K562 (cell line): ENCODE measurements around the gene GADD45B. TPM values are rescaled to one million over a fixed set of nuclear protein-coding genes. Genes with fewer than 3 reads are reported as not detected.
A peak's percentile ranks its signal among the peaks of the same experiment; 100 is the strongest.

Experiments
- ATAC-seq: fragments of 200-7000 bp; cut with Tn5 transposase; 3 replicates; pipeline ENCODE4 v1.9.1; 2020; ENCODE audit warnings: moderate library complexity
- BruUV-seq: library from RNA; stranded (reverse); fragments of 400-500 nt; replicated peaks from 2 replicates; lab custom pipeline; 2021; lab: Mats Ljungman, UMichigan
- CTCF ChIA-PET: fragments of 300-600 bp; formaldehyde crosslinking; extraction: SDS; loops from one replicate; lab custom pipeline; 2021; ENCODE audit warnings: low intra/inter-chr PET ratio; lab: Yijun Ruan, JAX
- POLR2A ChIA-PET: fragments of 300-600, 350-650 bp; sonication (Branson Sonifier 250); formaldehyde crosslinking; extraction: SDS; loops from one replicate; lab custom pipeline; 2021; ENCODE audit warnings: antibody characterized with exemption, inconsistent platforms; lab: Yijun Ruan, JAX
- DNase-seq, 4 experiments: peaks; one replicate each; pipeline versions ENCODE4 v3.0.0 to v3.0.0-alpha.2; 2011 to 2018; ENCODE audit warnings: low spot score in 3 of 4, mixed read lengths in 3 of 4; ENCODE audit errors: extremely low read depth in 1 of 4
- FAIRE-seq: peaks from 2 replicates; lab custom pipeline; 2011; peaks lifted over from hg19 to GRCh38; lab: Jason Lieb, UNC
- H2AFZ ChIP-seq: 2 replicates; pipeline ENCODE4 v1.6.0; 2011; ENCODE audit warnings: low read depth, low read length, control low read depth, inconsistent platforms
- H3K27ac ChIP-seq: fragments of 200-600 bp; 3 replicates; pipeline ENCODE4 v1.8.0; 2011; ENCODE audit warnings: low read depth, mild to moderate bottlenecking, control low read depth, inconsistent platforms, low read length, moderate library complexity, mixed read lengths; ENCODE audit errors: extremely low read depth
- H3K27me3 ChIP-seq, 2 experiments: fragments of 300-600 bp in 1 of 2; 2 replicates in 1 of 2; 3 replicates in 1 of 2; pipeline versions ENCODE4 v1.6.0 to v1.8.0; 2011; ENCODE audit warnings: inconsistent platforms in 2 of 2, low read length in 2 of 2, mild to moderate bottlenecking in 1 of 2, mixed read lengths in 1 of 2, moderate library complexity in 1 of 2; ENCODE audit not compliant: control insufficient read depth in 2 of 2, insufficient read depth in 2 of 2
- H3K36me3 ChIP-seq: fragments of 300-600 bp; 3 replicates; pipeline ENCODE4 v1.8.0; 2011; ENCODE audit warnings: mild to moderate bottlenecking, low read length, inconsistent platforms; ENCODE audit not compliant: control insufficient read depth, insufficient read depth
- H3K4me1 ChIP-seq, 2 experiments: fragments of 200-600 bp in 1 of 2; replicated peaks in 1 of 2; 2 replicates in 1 of 2; 3 replicates in 1 of 2; pipeline versions ENCODE4 v1.5.1 to v1.8.0; 2011; ENCODE audit warnings: inconsistent platforms in 2 of 2, low read length in 2 of 2, mild to moderate bottlenecking in 1 of 2, mixed read lengths in 1 of 2, moderate library complexity in 1 of 2; ENCODE audit not compliant: control insufficient read depth in 2 of 2, insufficient read depth in 2 of 2
- H3K4me2 ChIP-seq: 2 replicates; pipeline ENCODE4 v1.6.1; 2011; ENCODE audit warnings: low read length, control low read depth, inconsistent platforms, mixed read lengths; ENCODE audit not compliant: insufficient read depth
- H3K4me3 ChIP-seq: fragments of 200-600 bp; sonication (generic), shearing (Covaris generic); 2 replicates; pipeline ENCODE4 v1.5.1; 2016; ENCODE audit warnings: control low read depth, inconsistent platforms
- H3K79me2 ChIP-seq: fragments of 200-600 bp; 3 replicates; pipeline ENCODE4 v1.8.0; 2011; ENCODE audit warnings: low read length, inconsistent platforms; ENCODE audit not compliant: control insufficient read depth, insufficient read depth
- H3K9ac ChIP-seq, 2 experiments: 2 replicates each; pipeline versions ENCODE4 v1.6.0 to v1.6.1; 2011; ENCODE audit warnings: low read depth in 2 of 2, low read length in 2 of 2, control low read depth in 1 of 2, inconsistent platforms in 1 of 2, mild to moderate bottlenecking in 1 of 2, mixed read lengths in 1 of 2; ENCODE audit not compliant: insufficient read depth in 1 of 2
- H3K9me1 ChIP-seq: one replicate; pipeline ENCODE4 v1.6.0; 2011; ENCODE audit warnings: inconsistent platforms, mild to moderate bottlenecking, low read length, moderate library complexity; ENCODE audit not compliant: control insufficient read depth, insufficient read depth
- H3K9me3 ChIP-seq: replicated peaks from 2 replicates; pipeline ENCODE4 v1.5.1; 2011; ENCODE audit warnings: low read depth, low read length, inconsistent platforms; ENCODE audit not compliant: control insufficient read depth, insufficient read depth
- H4K20me1 ChIP-seq: replicated peaks from 2 replicates; pipeline ENCODE4 v1.6.1; 2011; ENCODE audit warnings: low read length, inconsistent platforms, mixed read lengths; ENCODE audit not compliant: control insufficient read depth, insufficient read depth
- CBX1 ChIP-seq: sonication (generic); IDR thresholded peaks from 2 replicates; pipeline ENCODE4 v1.6.1; 2016; ENCODE audit warnings: antibody characterized with exemption, low read depth, mild to moderate bottlenecking
- ELF1 ChIP-seq: fragments of 200-800 bp; sonication (Bioruptor generic); IDR thresholded peaks from 2 replicates; pipeline ENCODE4 v1.6.1; 2016; ENCODE audit warnings: missing genetic modification characterization, missing compliant biosample characterization
- HMGN3 ChIP-seq: IDR thresholded peaks from 2 replicates; pipeline ENCODE4 v1.6.1; 2011; ENCODE audit warnings: borderline replicate concordance, low read depth, mild to moderate bottlenecking, mixed read lengths, low read length; ENCODE audit not compliant: insufficient read length; ENCODE audit errors: extremely low read depth
- NCOR1 ChIP-seq: fragments of 450-650 bp; IDR thresholded peaks from 2 replicates; pipeline ENCODE4 v1.6.1; 2016; ENCODE audit warnings: mild to moderate bottlenecking, moderate library complexity
- PML ChIP-seq: IDR thresholded peaks from 2 replicates; pipeline ENCODE4 v1.6.1; 2012; ENCODE audit warnings: low read length, inconsistent platforms
- POLR2H ChIP-seq: IDR thresholded peaks from 2 replicates; pipeline ENCODE4 v1.6.1; 2016; ENCODE audit warnings: missing genetic modification characterization, low read depth, mild to moderate bottlenecking, control low read depth, missing compliant biosample characterization, moderate library complexity
- SMARCA5 ChIP-seq: fragments of 450-650 bp; IDR thresholded peaks from 2 replicates; pipeline ENCODE4 v1.6.1; 2016
- SREBF1 ChIP-seq: fragments of 150-350 bp; IDR thresholded peaks from 2 replicates; pipeline ENCODE4 v1.6.1; 2014; ENCODE audit warnings: antibody characterized with exemption, low read depth, low read length, borderline replicate concordance
- SRF ChIP-seq, 2 experiments: fragments of 250-450, 450-650 bp in 1 of 2; sonication (Bioruptor Pico) in 1 of 2; sonication (generic) in 1 of 2; formaldehyde crosslinking; IDR thresholded peaks; 2 replicates each; pipeline versions ENCODE4 v1.5.0 to v1.5.1; 2020 to 2022; ENCODE audit warnings: mild to moderate bottlenecking in 1 of 2, missing genetic modification reagents in 1 of 2
- TAF7 ChIP-seq: fragments of 450-650 bp; IDR thresholded peaks from 2 replicates; pipeline ENCODE4 v1.6.1; 2016; ENCODE audit warnings: missing genetic modification characterization, missing compliant biosample characterization
- TFAM ChIP-seq: fragments of 250-450 bp; sonication (Bioruptor Pico); conservative IDR thresholded peaks from 2 replicates; pipeline ENCODE4 v1.5.0; 2021; ENCODE audit warnings: mild to moderate bottlenecking, moderate library complexity
- TGIF2 ChIP-seq: sonication (generic); formaldehyde crosslinking; IDR thresholded peaks from 2 replicates; pipeline ENCODE4 v1.8.1; 2022; ENCODE audit warnings: mild to moderate bottlenecking, missing genetic modification reagents, moderate library complexity
- ZC3H8 ChIP-seq: fragments of 450-650 bp; IDR thresholded peaks from 2 replicates; pipeline ENCODE4 v1.6.1; 2017
- ZNF253 ChIP-seq: fragments of 250-450 bp; sonication (Bioruptor Pico); conservative IDR thresholded peaks from 2 replicates; pipeline ENCODE4 v1.6.1; 2021; ENCODE audit warnings: mild to moderate bottlenecking
- ZNF696 ChIP-seq: fragments of 250-450 bp; sonication (Bioruptor Pico); conservative IDR thresholded peaks from 2 replicates; pipeline ENCODE4 v1.4.0; 2020; ENCODE audit warnings: mild to moderate bottlenecking, moderate library complexity
- WGBS: fragments of 100-300 bp; shearing (Covaris generic); methylation state at CpG from one replicate; pipeline ENCODE4 v1.1.6; 2016; ENCODE audit warnings: low coverage, mixed read lengths; ENCODE audit not compliant: insufficient coverage; ENCODE audit errors: missing lambda C conversion rate; 5-methylcytosine and 5-hydroxymethylcytosine counted together
- in situ Hi-C: fragments of 300-500 bp; cut with MboI; formaldehyde crosslinking; loops from 4 replicates; pipeline ENCODE4 v1.15.0; 2018; ENCODE audit warnings: inconsistent platforms, mixed read lengths
- intact Hi-C: fragments of 100-400 bp; cut with micrococcal nuclease; formaldehyde crosslinking; loops from 2 replicates; pipeline ENCODE4 v1.14.2; 2022
- polyA plus RNA-seq, 8 experiments: library from polyadenylated mRNA; depleted of rRNA in 4 of 8; stranded (reverse) in 5 of 8; unstranded in 3 of 8; fragments of >200 nt; fragmentation: Nextera tagmentation in 2 of 8; fragmentation: Illumina TruSeq in 1 of 8; extraction: Ambion mirVana in 2 of 8; extraction: Trizol in 1 of 8; gene quantifications; 2 replicates each; pipeline versions ENCODE4 v1.2.1 to v1.2.3, GENCODE V29; 2011 to 2014; ENCODE audit warnings: inconsistent platforms in 1 of 8, missing spikeins in 1 of 8
- total RNA-seq, 7 experiments: library from RNA; depleted of rRNA in 6 of 7; stranded (reverse); fragments of >200 nt in 6 of 7; fragmentation: Illumina TruSeq in 2 of 7; extraction: Trizol in 2 of 7; gene quantifications; 2 replicates each; pipeline versions ENCODE4 v1.2.1 to v1.2.3, GENCODE V29; 2011 to 2021; ENCODE audit warnings: low replicate concordance in 1 of 7
- TF ChIP-seq, protein P1 (sequence below): fragments of 450-650 bp; conservative IDR thresholded peaks from 2 replicates; pipeline ENCODE4 v1.6.1; 2016; ENCODE audit warnings: missing genetic modification characterization, low read depth, mild to moderate bottlenecking, missing compliant biosample characterization, moderate library complexity
- TF ChIP-seq, protein P2 (sequence below): fragments of 200-800 bp; sonication (Bioruptor generic); IDR thresholded peaks from 2 replicates; pipeline ENCODE4 v1.6.1; 2017; ENCODE audit warnings: missing genetic modification characterization, missing compliant biosample characterization
- TF ChIP-seq, protein P3 (sequence below): fragments of 450-650 bp; IDR thresholded peaks from 2 replicates; pipeline ENCODE4 v1.6.1; 2016; ENCODE audit warnings: low read depth, mild to moderate bottlenecking, moderate library complexity

The GADD45B gene
- total and polyA plus RNA-seq, 9 of the 15 experiments (the other 6 are each of a cell fraction or from before 2014, with no cell fraction given): 0.06 to 4.1 (median 2.1) TPM

DNA sequence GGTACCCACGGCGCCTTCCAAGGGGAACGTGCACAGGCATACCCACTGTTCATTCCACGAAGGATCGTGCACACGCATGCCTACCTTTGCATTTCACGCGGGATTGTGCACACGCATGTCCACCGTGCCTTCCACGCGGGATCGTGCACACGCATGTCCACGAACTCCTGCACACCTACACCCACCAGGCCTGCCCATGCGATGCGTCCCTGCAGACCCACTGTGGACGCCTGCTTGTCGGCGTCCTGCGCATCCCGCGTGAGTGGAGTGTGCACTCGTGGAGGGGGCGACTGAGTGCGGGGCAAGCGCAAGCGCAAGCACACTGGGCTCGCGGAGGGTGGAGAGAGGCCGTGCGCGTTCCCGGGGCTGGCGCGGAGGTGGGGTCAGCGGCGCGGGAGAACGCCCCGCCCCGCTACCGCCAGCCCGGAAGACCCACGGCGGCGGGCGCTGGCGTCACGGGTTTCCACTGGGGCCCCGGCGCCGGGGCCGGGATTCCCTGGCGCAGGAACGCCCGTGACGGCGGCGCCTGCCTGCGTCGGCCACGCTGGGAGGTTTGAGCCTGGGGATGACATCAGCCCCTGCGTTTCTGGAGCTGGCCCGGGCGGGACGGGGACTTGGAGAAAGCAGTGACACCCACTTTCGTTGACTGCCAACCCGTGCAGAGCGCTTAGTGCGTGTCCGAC, 18.7 kb downstream of the GADD45B start (continued):
- TF ChIP-seq, protein P1, sequence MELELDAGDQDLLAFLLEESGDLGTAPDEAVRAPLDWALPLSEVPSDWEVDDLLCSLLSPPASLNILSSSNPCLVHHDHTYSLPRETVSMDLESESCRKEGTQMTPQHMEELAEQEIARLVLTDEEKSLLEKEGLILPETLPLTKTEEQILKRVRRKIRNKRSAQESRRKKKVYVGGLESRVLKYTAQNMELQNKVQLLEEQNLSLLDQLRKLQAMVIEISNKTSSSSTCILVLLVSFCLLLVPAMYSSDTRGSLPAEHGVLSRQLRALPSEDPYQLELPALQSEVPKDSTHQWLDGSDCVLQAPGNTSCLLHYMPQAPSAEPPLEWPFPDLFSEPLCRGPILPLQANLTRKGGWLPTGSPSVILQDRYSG (tag): no peak

DNA sequence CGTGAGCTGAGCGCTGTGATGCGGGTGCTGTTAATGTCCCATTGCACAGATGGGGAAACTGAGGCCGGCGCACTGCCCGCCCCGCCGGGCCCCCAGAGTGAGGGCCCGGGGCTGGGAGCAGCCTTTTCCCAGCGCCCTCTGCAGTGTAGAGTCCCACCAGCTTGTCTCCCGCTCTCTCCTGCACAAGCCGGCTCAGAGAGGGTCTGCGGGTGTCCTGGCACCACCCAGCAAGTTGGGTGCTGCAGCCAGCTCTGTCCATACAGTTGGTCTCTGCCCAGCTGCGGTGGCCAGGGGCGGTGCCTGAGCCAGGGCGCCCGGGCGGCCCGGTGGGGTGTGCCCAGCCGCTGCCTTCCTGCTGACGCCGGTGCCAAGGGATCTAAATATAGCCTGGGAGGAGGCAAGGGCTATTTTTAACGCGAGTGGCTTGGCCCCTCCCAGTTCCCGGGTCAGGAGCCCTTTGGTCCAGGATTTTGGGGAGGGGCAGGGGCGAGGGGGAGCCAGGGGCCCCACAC, 19.3 kb downstream of the GADD45B start:
- no peaks in the 10 kb centered on the region for H4K20me1 ChIP-seq
- H2AFZ ChIP-seq: peak overlapping the region; percentile 28
- peaks cover 27 to 53% of the 10 kb centered on the region in 2 experiments for H3K27me3 ChIP-seq
- H3K4me2 ChIP-seq: peak overlapping the region; percentile 78
- H3K9me1 ChIP-seq: no peaks in the 10 kb centered on the region
- ChIA-PET POLR2A (interaction anchor here (0.6 to 1.0 kb wide), 2 partner anchors 19 to 34 kb away, joined by 3 read pairs; no protein-coding TSS in a partner anchor), CTCF (interaction anchor here (0.7 kb wide), 1 partner anchor 116 kb away, joined by 3 read pairs; no protein-coding TSS in a partner anchor)
- no peaks in the 10 kb centered on the region for H3K79me2 ChIP-seq
- ATAC-seq (peak; percentile 19; the same call in 1 of the 3 replicates), DNase-seq (no peak), FAIRE-seq (no peak)
- in situ Hi-C loops (no loop called here), intact Hi-C loops (no loop called here)
- H3K36me3 ChIP-seq: no peaks in the 10 kb centered on the region
- WGBS: 38% methylated on average over 20 of the region's 26 CpGs
- BruUV-seq: no TSS peak
- no peak overlapping the region for H3K27ac ChIP-seq
- peaks cover 5 to 28% of the 10 kb centered on the region in 2 experiments; a peak in 4 of 5 replicates for H3K4me1 ChIP-seq
- peak overlapping the region in 1 of 2 experiments; percentile 84; a peak in 2 of 4 replicates for H3K9ac ChIP-seq
- peak overlapping the region; percentile 37 for H3K4me3 ChIP-seq
- no peaks in the 10 kb centered on the region for H3K9me3 ChIP-seq
- no peak for TF ChIP-seq TAF7 (tag)
- TF ChIP-seq SRF (CRISPR knock-in tag; IDR thresholded peaks at IDR 0.05): no peak
- TF ChIP-seq CBX1: peak; percentile 81; the same call in 1 of the 2 replicates
- TF ChIP-seq PML: no peak
- no peak for TF ChIP-seq SREBF1
- TF ChIP-seq TFAM (CRISPR knock-in tag): no peak
- TF ChIP-seq NCOR1: no peak
- TF ChIP-seq ZNF253 (CRISPR knock-in tag): no peak
- TF ChIP-seq, protein P2, sequence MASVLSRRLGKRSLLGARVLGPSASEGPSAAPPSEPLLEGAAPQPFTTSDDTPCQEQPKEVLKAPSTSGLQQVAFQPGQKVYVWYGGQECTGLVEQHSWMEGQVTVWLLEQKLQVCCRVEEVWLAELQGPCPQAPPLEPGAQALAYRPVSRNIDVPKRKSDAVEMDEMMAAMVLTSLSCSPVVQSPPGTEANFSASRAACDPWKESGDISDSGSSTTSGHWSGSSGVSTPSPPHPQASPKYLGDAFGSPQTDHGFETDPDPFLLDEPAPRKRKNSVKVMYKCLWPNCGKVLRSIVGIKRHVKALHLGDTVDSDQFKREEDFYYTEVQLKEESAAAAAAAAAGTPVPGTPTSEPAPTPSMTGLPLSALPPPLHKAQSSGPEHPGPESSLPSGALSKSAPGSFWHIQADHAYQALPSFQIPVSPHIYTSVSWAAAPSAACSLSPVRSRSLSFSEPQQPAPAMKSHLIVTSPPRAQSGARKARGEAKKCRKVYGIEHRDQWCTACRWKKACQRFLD (CRISPR knock-in tag): no peak
- TF ChIP-seq TGIF2 (CRISPR knock-in tag): no peak
- peak; percentile 11 for TF ChIP-seq HMGN3
- TF ChIP-seq ZNF696: no peak
- TF ChIP-seq ZC3H8: no peak
- TF ChIP-seq SMARCA5: peak; percentile 58; the same call in 1 of the 2 replicates
- TF ChIP-seq, protein P3, sequence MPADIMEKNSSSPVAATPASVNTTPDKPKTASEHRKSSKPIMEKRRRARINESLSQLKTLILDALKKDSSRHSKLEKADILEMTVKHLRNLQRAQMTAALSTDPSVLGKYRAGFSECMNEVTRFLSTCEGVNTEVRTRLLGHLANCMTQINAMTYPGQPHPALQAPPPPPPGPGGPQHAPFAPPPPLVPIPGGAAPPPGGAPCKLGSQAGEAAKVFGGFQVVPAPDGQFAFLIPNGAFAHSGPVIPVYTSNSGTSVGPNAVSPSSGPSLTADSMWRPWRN: no peak
- no peak for TF ChIP-seq POLR2H
- TF ChIP-seq ELF1 (tag): no peak
